Measurements from ENCODE around the gene XKR7.

XKR7 gene

GRCh38 chr20:31984981-31985471 is 17.1 kb downstream of the XKR7 start:
- no peak for DNase-seq

GRCh38 chr20:31987744-31988143 is 19.8 kb downstream of the XKR7 start:
- no peak for DNase-seq

- DNase-seq: no peak
Observed at GRCh38 chr20:31988430-31989015, 20.6 kb downstream of the XKR7 start.

GRCh38 chr20:31989030-31989645 is 21.2 kb downstream of the XKR7 start:
- no peak for DNase-seq

- DNase-seq: no peak
Observed at GRCh38 chr20:31990641-31991338, 22.8 kb downstream of the XKR7 start.

- no peak for DNase-seq
Observed at GRCh38 chr20:31991339-31991705, 23.4 kb downstream of the XKR7 start.

GRCh38 chr20:31992086-31992485 is 24.1 kb downstream of the XKR7 start:
- DNase-seq: no peak

- no peak for DNase-seq
Observed at GRCh38 chr20:31996996-31997395, 29.0 kb downstream of the XKR7 start.

- DNase-seq: no peak
Observed at GRCh38 chr20:31998246-31998645, 30.3 kb downstream of the XKR7 start.

GRCh38 chr20:32003325-32003724 is 35.4 kb downstream of the XKR7 start:
- DNase-seq: no peak

GRCh38 chr20:32004963-32005362 is 37.0 kb downstream of the XKR7 start:
- no peak for DNase-seq

GRCh38 chr20:32006053-32006452 is 38.1 kb downstream of the XKR7 start:
- DNase-seq: no peak

GRCh38 chr20:32006841-32007786 is 39.2 kb downstream of the XKR7 start:
- DNase-seq: no peak

GRCh38 chr20:32007787-32008616 is 40.1 kb downstream of the XKR7 start:
- no peak for DNase-seq

- no peak for DNase-seq
Observed at GRCh38 chr20:32009564-32009963, 41.6 kb downstream of the XKR7 start.

- no peak for DNase-seq
Observed at GRCh38 chr20:32010101-32010500, 42.1 kb downstream of the XKR7 start, which contains the start of gene CCM2L. Gene CCM2L, plus strand, starts transcription at chr20:32010438. Its CDS starts 17 bp downstream, at chr20:32010455.

GRCh38 chr20:32010666-32011065 is 42.7 kb downstream of the XKR7 start:
- no peak for DNase-seq

- DNase-seq: no peak
Observed at GRCh38 chr20:32012159-32012688, 44.3 kb downstream of the XKR7 start.

GRCh38 chr20:32013326-32013725 is 45.4 kb downstream of the XKR7 start:
- DNase-seq: no peak

- DNase-seq: peak; percentile 31
Observed at GRCh38 chr20:32017711-32018251, 49.8 kb downstream of the XKR7 start.
